ENCODE results near the gene ERCC4. TPM values are rescaled to one million over a fixed set of nuclear protein-coding genes. Genes with fewer than 3 reads are reported as not detected.

Gene ERCC4
- total and polyA plus RNA-seq, 2 of the 8 experiments (the other 6 are each of a cell fraction or from before 2014, with no cell fraction given), result 1.6 to 13.2 TPM

GRCh38 chr16:13961099-13961811 is 41.3 kb downstream of the ERCC4 start (continued):
- no peak for TF ChIP-seq POLR2AphosphoS5 (IDR thresholded peaks at IDR 0.05; ENCODE audit: low read depth, low read length)
- no peak for TF ChIP-seq NANOG (IDR thresholded peaks at IDR 0.05; ENCODE audit: insufficient read depth, low read depth, low read length, poor library complexity, severe bottlenecking)
- no peak for TF ChIP-seq SP1 (IDR thresholded peaks at IDR 0.05; ENCODE audit: low read depth, low read length)
- no peak for TF ChIP-seq TBP (IDR thresholded peaks at IDR 0.05; ENCODE audit: low read depth, low read length)
- TF ChIP-seq SP4 (IDR thresholded peaks at IDR 0.05; ENCODE audit: low read length), result no peak
- no peak for TF ChIP-seq RNF2 (IDR thresholded peaks at IDR 0.05; ENCODE audit: borderline replicate concordance, low read depth, low read length, missing control alignments, poor library complexity, severe bottlenecking)
- TF ChIP-seq JUN (IDR thresholded peaks at IDR 0.05; ENCODE audit: low read depth, low read length), result no peak
